A673 (cell line): ENCODE measurements around the gene LUC7L. TPM values are rescaled to one million over a fixed set of nuclear protein-coding genes. Genes with fewer than 3 reads are reported as not detected.

Experiments used
- BruUV-seq: library from RNA; stranded (reverse); fragments of 400-500 nt; replicated peaks from 2 replicates; lab custom pipeline; 2021; lab: Mats Ljungman, UMichigan
- CTCF ChIA-PET: fragments of 300-600 bp; sonication (Branson Sonifier 250); formaldehyde crosslinking; loops from one replicate; lab custom pipeline; 2022; ENCODE audit warnings: antibody characterized with exemption; lab: Charles Lee
- POLR2A ChIA-PET: fragments of 300-600 bp; sonication (Branson Sonifier 250); formaldehyde crosslinking; loops from one replicate; lab custom pipeline; 2022; ENCODE audit warnings: antibody characterized with exemption; ENCODE audit not compliant: low non-redundant PET; lab: Charles Lee
- DNase-seq: peaks from one replicate; pipeline ENCODE4 v3.0.0-alpha.2; 2015; ENCODE audit warnings: low spot score
- H3K27ac ChIP-seq: fragments of 200-600 bp; sonication (generic); 2 replicates; pipeline ENCODE4 v1.5.1; 2016; ENCODE audit warnings: mixed run types, low read depth, mild to moderate bottlenecking, mixed read lengths, antibody characterized with exemption, low read length; ENCODE audit not compliant: poor library complexity, severe bottlenecking
- H3K27me3 ChIP-seq: fragments of 200-600 bp; sonication (generic); replicated peaks from 2 replicates; pipeline ENCODE4 v1.6.1; 2017; ENCODE audit warnings: mixed run types, low read depth, mild to moderate bottlenecking, mixed read lengths, antibody characterized with exemption, low read length; ENCODE audit not compliant: insufficient read depth, poor library complexity
- H3K36me3 ChIP-seq: fragments of 200-600 bp; sonication (generic); 2 replicates; pipeline ENCODE4 v1.6.1; 2016; ENCODE audit warnings: mixed run types, mild to moderate bottlenecking, mixed read lengths, antibody characterized with exemption, low read length; ENCODE audit not compliant: insufficient read depth, poor library complexity, severe bottlenecking
- H3K4me1 ChIP-seq: fragments of 200-600 bp; sonication (generic); 2 replicates; pipeline ENCODE4 v1.6.1; 2017; ENCODE audit warnings: mixed run types, mild to moderate bottlenecking, mixed read lengths, antibody characterized with exemption, low read length; ENCODE audit not compliant: insufficient read depth, poor library complexity, severe bottlenecking
- H3K4me3 ChIP-seq: fragments of 200-600 bp; sonication (generic); 2 replicates; pipeline ENCODE4 v1.5.1; 2016; ENCODE audit warnings: low read depth, mixed run types, mild to moderate bottlenecking, mixed read lengths, low read length; ENCODE audit not compliant: poor library complexity, severe bottlenecking
- H3K9me3 ChIP-seq: fragments of 200-600 bp; sonication (generic); 2 replicates; pipeline ENCODE4 v1.6.1; 2016; ENCODE audit warnings: mixed run types, low read depth, mild to moderate bottlenecking, mixed read lengths, antibody characterized with exemption, low read length; ENCODE audit not compliant: poor library complexity, severe bottlenecking
- CTCF ChIP-seq: fragments of 300-800, 200-600 bp; sonication (generic); conservative IDR thresholded peaks from 2 replicates; pipeline ENCODE4 v1.5.1; 2017; ENCODE audit warnings: low read depth, mild to moderate bottlenecking, antibody characterized with exemption, low read length, moderate library complexity, mixed read lengths
- EZH2 ChIP-seq: fragments of 200-600 bp; sonication (generic); IDR thresholded peaks from 2 replicates; pipeline ENCODE4 v1.6.1; 2017; ENCODE audit warnings: borderline replicate concordance, low read depth, mild to moderate bottlenecking, mixed read lengths, antibody characterized with exemption, low read length; ENCODE audit not compliant: poor library complexity, severe bottlenecking
- intact Hi-C: fragments of 100-400 bp; cut with micrococcal nuclease; formaldehyde crosslinking; loops from one replicate; pipeline ENCODE4 v1.10.0; 2022; ENCODE audit not compliant: unreplicated experiment
- total RNA-seq: library from RNA; stranded (reverse); gene quantifications from 2 replicates; pipeline ENCODE4 v1.2.3, GENCODE V29; 2021

Gene LUC7L
- total RNA-seq, 1 experiment from 2014 or later, result 152 TPM

- BruUV-seq, result no TSS peak
- CTCF ChIA-PET, result no interaction called here
- Histone ChIP-seq H3K9me3 (no peaks in the 10 kb centered on the region), H3K36me3 (no peaks in the 10 kb centered on the region), H3K4me1 (no peaks in the 10 kb centered on the region), H3K4me3 (no peak overlapping the region), H3K27me3 (peaks cover 19% of the 10 kb centered on the region), H3K27ac (no peak overlapping the region)
- DNase-seq, result no peak
- TF ChIP-seq EZH2 (no peak), CTCF (no peak)
- POLR2A ChIA-PET, result no interaction called here
- intact Hi-C loops, result no loop called here
Measured at GRCh38 chr16:273547-274421, 44.5 kb upstream of the LUC7L start.

GRCh38 chr16:272633-273546, 43.6 kb upstream of the LUC7L start:
- peaks cover 19% of the 10 kb centered on the region for H3K27me3 ChIP-seq
- no peak for TF ChIP-seq EZH2
- TF ChIP-seq CTCF, result no peak
- no peaks in the 10 kb centered on the region for H3K9me3 ChIP-seq
- no TSS peak for BruUV-seq
- no peak overlapping the region for H3K4me3 ChIP-seq
- ChIA-PET POLR2A (no interaction called here), CTCF (no interaction called here)
- intact Hi-C loops, result no loop called here
- no peak for DNase-seq
- H3K36me3 ChIP-seq, result no peaks in the 10 kb centered on the region
- H3K4me1 ChIP-seq, result no peaks in the 10 kb centered on the region
- no peak overlapping the region for H3K27ac ChIP-seq

- Histone ChIP-seq H3K4me3 (no peak overlapping the region), H3K27ac (no peak overlapping the region), H3K4me1 (no peaks in the 10 kb centered on the region), H3K27me3 (peaks cover 12% of the 10 kb centered on the region), H3K36me3 (no peaks in the 10 kb centered on the region), H3K9me3 (no peaks in the 10 kb centered on the region)
- intact Hi-C loops, result no loop called here
- no TSS peak for BruUV-seq
- CTCF ChIA-PET, result no interaction called here
- DNase-seq, result no peak
- POLR2A ChIA-PET, result no interaction called here
- no peak for TF ChIP-seq EZH2
- TF ChIP-seq CTCF, result no peak
Measured at GRCh38 chr16:270381-271255, 41.4 kb upstream of the LUC7L start.
